ENCODE measurements around the gene TAF15.

Gene TAF15

DNA sequence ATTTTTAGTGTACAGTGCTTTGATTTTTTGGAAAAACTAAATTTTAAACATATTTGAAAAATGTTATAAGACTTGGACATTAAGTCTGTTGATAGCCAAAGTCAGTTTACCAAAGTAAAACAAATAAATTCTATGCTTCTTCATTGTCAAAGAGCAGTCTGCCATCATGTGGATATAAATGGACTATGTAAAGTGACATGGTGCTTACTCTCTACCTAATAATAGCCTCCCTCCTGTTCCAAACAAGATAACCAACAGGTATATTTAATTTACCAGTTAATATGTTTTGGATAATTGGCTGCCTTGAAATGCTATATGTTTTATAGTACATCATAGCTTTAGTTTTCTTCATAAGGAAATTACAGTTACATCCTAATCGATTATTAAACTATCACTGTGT, 15.9 kb downstream of the TAF15 start:
- DNase-seq: no peak

DNA sequence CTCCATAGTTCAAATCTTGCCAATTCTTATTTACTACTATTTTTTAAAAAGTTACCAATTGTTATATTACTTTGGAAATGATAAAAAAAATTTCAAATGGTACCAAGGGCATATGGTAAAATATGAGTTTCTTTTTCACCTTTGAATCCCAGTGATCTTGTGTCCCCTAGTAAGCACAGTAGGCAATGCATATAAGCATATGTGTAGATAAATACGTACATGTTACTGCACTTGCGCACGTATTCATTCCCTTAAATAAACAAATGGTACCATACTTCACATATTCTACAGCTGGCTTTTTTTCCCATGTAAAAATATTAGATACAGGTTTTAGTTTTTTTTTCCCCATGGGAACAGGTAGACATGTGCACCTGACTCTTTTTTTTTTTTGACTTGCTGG, 31.8 kb downstream of the TAF15 start:
- DNase-seq: no peak

- no peak for DNase-seq
These were observed 32.2 kb downstream of the TAF15 start for GRCh38 chr17:35841505-35841904.

- DNase-seq: no peak
These were observed 33.0 kb downstream of the TAF15 start for GRCh38 chr17:35842239-35842638.

DNA sequence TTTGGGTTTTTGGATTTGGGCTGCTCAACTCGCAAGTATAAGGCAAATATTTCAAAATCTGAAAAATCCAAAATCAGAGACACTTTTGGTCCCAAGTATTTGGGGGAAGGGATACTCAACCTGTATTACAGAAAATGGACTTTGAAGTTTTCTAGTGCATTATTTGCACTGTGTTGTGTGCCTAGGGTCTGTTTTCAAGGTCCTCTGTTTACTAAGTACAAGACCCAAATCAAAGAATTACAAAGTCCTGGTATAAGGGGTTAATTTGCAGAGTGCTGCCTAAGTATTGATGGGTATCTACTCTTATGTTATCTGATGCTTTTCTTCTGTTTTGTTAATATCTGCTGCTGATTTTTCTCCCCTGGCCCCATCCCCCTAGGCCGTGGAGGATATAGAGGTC, 34.4 kb downstream of the TAF15 start:
- no peak for DNase-seq

DNA sequence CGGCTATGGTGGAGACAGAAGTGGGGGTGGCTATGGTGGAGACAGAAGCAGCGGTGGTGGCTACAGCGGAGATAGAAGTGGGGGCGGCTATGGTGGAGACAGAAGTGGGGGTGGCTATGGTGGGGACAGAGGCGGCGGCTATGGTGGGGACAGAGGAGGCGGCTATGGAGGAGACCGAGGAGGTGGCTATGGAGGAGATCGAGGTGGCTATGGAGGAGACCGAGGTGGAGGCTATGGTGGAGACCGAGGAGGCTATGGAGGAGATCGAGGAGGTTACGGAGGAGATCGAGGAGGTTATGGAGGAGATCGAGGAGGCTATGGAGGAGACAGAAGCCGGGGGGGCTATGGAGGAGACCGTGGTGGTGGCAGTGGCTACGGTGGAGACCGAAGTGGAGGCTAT, 35.3 kb downstream of the TAF15 start:
- DNase-seq: no peak

GRCh38 chr17:35846055-35846809, 36.9 kb downstream of the TAF15 start:
- DNase-seq: no peak

GRCh38 chr17:35847006-35847405, 37.7 kb downstream of the TAF15 start:
- no peak for DNase-seq

DNA sequence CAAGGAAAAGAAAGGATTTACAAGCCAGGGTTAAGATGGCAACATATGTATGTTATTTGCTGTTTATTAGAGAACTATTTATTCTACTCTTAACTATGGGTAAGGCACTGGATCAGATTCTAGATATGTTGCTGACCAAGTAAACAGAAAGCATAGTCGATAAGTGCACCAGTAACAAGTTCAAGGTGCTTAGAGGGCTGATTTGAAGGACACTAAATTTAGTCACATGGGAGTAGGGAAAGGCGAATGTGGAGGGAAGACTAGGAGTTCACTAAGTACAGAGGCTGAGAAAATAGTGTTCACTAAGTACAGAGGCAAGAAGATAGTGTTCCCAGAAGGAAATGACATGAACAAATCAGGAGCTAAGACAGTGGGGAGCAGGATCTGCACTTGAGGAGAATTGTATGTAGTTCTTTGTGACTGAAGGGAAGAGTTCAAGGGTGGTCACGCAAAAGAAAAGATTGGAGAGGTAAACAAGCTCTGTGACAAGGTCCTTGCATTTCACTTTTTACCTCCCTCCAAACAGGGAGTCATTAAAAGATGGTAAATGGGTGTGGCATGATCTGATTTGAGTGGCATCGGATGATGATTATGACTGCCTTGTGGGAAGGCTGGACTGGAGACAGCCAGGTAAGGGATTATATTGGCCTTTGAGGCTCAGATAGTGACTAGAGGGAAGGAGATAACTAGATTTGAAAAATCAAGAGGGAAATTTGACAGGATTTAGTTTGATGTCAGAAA, 38.5 kb downstream of the TAF15 start:
- no peak for DNase-seq

- DNase-seq: no peak
These were observed 40.4 kb downstream of the TAF15 start for GRCh38 chr17:35849469-35850348.

DNA sequence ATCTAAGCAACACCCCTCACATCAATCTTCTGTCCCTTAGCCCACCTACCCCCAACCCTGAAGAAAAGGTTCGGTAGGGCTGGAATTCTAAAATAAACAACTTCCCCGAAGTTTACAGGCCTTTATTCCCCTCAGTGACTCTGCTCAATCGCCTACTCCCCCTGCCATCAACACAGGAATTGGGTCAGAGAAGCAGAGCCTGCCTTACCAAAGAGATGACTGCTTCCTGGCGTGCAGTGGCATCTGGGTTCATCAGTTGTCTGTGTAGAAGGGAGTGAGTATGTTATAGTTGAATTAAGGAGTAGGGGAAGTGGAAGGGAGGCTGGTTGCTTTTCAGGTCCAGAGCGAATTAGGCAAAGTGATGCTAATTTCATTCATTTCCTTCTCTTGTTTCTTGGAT, 46.7 kb downstream of the TAF15 start:
- no peak for DNase-seq

GRCh38 chr17:35856603-35857002, 47.3 kb downstream of the TAF15 start:
- DNase-seq: no peak

GRCh38 chr17:35864853-35865252, 55.6 kb downstream of the TAF15 start:
- no peak for DNase-seq

GRCh38 chr17:35865412-35866340, 56.4 kb downstream of the TAF15 start:
- no peak for DNase-seq

- DNase-seq: no peak
These were observed 57.2 kb downstream of the TAF15 start for GRCh38 chr17:35866341-35866950.

DNA sequence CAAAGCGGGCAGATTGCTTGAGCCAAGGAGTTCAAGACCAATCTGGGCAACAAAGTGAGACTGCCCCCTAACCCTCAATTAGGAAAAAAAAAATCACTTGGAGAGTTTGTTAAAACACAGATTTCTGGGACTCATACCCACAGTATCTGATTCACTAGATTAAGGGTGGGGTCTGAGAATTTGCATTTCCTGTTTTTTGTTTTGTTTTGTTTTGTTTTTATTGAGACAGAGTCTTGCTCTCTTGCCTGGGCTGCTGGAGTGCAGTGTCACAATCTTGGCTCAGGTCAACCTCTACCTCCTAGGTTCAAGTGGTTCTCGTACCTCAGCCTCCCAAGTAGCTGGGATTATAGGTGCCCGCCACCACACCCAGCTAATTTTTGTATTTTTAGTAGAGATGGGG, 58.3 kb downstream of the TAF15 start:
- DNase-seq: no peak

- DNase-seq: no peak
These were observed 59.5 kb downstream of the TAF15 start, which contains the start of gene HEATR9 for GRCh38 chr17:35868737-35869136. Gene HEATR9, minus strand, starts transcription at chr17:35868891. Its CDS starts 149 bp downstream, at chr17:35868742.

DNA sequence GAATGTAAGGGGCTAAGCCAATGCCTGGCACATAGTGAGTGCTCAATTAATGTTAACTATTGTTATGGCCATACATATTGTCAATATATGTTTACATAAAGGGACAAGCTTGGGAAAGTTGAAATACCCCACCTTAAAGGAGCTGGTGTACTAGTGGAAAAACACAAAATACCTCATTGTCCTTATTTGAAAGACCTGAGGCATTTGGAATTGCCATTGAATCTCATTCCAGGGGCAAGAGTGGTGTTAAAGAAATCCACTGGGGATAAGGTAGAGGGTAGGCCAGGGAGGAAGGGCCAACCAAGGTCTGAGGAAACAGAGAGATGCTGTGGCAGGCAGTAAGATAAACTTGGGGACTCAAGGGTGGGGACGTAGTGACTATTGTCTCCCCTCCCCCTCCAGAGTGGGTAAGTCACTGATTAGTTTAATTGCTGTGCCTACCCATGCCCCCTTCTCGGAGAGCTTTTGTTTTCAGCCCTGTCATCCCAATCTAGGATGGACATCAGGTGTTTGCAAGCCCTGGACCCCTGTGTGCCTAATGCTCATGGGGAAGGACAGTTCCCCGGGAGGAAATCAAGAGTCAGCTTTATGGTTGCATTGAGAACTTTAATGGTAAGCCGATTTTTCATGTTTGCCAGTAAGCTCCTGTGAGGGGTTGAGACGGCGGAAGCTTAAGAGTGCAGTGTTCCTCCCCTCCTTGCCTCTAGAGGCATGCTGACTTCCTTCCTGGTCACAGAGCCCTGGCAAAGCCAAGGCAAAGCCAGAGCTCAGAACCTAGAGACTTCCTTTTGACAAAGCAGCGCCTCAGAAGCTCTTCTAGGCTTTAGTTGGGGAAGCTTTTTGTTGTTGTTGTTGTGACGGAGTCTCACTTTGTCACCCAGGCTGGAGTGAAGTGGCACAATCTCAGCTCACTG, 61.9 kb downstream of the TAF15 start:
- DNase-seq: no peak

DNA sequence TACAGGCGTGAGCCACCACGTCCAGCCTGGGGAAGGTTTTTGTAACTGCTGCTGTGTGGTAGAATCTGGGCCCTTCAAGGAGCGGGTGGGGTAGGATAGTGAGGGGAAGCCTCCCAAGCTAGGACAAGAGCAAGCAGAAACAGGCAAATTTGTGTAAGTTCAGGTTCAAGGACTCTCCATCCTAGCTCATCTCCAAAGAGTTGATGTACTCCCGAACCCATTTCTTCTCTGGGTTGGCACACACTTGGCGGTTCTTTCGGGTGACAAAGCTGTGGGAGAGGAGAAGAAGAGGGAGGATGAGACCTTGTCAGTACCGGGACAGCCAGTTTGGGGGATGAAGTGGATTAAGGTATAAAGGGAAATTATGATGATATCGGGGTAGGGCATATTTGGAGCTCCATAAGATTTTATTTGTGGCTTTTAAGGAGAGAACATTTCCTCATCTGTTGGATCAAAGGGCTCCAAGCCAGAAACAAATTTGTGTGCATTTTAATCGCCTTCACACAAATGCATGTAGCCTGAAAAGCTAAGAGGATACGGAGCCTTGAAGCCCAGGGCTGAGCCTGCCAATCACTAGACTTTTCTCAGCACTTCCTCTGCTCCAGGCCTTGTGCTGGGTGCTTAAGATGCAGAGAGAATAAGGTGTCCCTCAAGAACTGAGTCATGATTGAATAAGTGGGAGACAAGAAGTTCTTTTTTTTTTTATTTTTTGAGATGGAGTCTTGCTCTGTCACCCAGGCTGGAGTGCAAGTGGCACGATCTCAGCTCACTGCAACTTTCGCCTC, 63.1 kb downstream of the TAF15 start:
- DNase-seq: no peak

Data from right forelimb (tissue), 1 donor.